Hair follicular keratinocyte (primary cell): ENCODE results near the gene COMMD7. TPM values are rescaled to one million over a fixed set of nuclear protein-coding genes. Genes with fewer than 3 reads are reported as not detected.

Experiments used
- total RNA-seq: library from RNA; depleted of rRNA; stranded (reverse); fragments of >200 nt; gene quantifications from 2 replicates; pipeline ENCODE4 v1.2.3, GENCODE V29; 2015

Gene COMMD7
- 20.8 and 29.9 TPM in 2 replicates for total RNA-seq

GRCh38 chr20:32743237-32744112 lies at the start of gene COMMD7:
Gene COMMD7, minus strand, starts transcription at chr20:32743467. Its CDS starts 76 bp downstream, at chr20:32743391.

GRCh38 chr20:32761831-32762753 lies 18.8 kb upstream of the COMMD7 start, which contains the start of gene DNMT3B:
Gene DNMT3B, plus strand, starts transcription at chr20:32762385. Its CDS starts 17,939 bp downstream, at chr20:32780324.

Other genes starting within 250 kb of the COMMD7 start
- 1.8 and 5.2 TPM in 2 replicates for gene NOL4L, start 158.1 kb downstream of the COMMD7 start, total RNA-seq
- gene C20orf203, start 69.5 kb downstream of the COMMD7 start, total RNA-seq = not detected in 2 replicates
- gene DNMT3B, start 18.9 kb upstream of the COMMD7 start, total RNA-seq = 4.7 and 5.0 TPM in 2 replicates
- 69.5 and 85.0 TPM in 2 replicates for gene MAPRE1, start 76.5 kb upstream of the COMMD7 start, total RNA-seq
- gene EFCAB8, start 115.5 kb upstream of the COMMD7 start, total RNA-seq = not detected in 2 replicates